AG09309 (cell line): ENCODE results near the gene NOP16.

ENCODE experiments used
- DNase-seq: peaks from one replicate; pipeline ENCODE4 v3.0.0-alpha.2; 2010; ENCODE audit warnings: low read depth
- H3K4me3 ChIP-seq: 2 replicates; pipeline ENCODE4 v1.5.1; 2011; ENCODE audit warnings: mild to moderate bottlenecking, low read depth, low read length, moderate library complexity; ENCODE audit not compliant: control insufficient read depth
- TF ChIP-seq, protein P1 (sequence below): IDR thresholded peaks from 2 replicates; pipeline ENCODE4 v1.5.1; 2011; ENCODE audit warnings: mild to moderate bottlenecking, low read depth, low read length, inconsistent platforms; ENCODE audit not compliant: insufficient read depth, control insufficient read depth; ENCODE audit errors: missing control alignments

The NOP16 gene

DNA sequence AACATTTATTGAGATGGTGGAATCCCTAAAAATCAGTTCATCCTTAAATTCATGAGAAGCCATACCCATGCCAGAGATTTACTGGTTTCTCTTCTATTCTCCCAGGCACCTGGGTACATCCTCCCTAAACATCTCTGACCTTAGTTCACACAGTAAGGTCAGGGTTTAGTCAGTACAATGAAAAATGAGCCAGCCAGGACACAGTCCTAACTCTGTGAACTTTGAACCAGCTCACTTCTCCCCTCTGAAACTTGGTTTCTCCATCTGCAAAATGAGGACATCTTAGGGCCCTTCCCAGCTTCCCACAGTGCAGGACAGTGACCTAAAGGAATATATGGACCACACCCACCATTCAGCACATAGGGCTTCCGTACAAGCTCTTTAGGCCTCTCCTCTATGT lies 1.9 kb downstream of the NOP16 start:
- TF ChIP-seq, protein P1, sequence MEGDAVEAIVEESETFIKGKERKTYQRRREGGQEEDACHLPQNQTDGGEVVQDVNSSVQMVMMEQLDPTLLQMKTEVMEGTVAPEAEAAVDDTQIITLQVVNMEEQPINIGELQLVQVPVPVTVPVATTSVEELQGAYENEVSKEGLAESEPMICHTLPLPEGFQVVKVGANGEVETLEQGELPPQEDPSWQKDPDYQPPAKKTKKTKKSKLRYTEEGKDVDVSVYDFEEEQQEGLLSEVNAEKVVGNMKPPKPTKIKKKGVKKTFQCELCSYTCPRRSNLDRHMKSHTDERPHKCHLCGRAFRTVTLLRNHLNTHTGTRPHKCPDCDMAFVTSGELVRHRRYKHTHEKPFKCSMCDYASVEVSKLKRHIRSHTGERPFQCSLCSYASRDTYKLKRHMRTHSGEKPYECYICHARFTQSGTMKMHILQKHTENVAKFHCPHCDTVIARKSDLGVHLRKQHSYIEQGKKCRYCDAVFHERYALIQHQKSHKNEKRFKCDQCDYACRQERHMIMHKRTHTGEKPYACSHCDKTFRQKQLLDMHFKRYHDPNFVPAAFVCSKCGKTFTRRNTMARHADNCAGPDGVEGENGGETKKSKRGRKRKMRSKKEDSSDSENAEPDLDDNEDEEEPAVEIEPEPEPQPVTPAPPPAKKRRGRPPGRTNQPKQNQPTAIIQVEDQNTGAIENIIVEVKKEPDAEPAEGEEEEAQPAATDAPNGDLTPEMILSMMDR: no peak
- DNase-seq: no peak
- no peak overlapping the region for H3K4me3 ChIP-seq

DNA sequence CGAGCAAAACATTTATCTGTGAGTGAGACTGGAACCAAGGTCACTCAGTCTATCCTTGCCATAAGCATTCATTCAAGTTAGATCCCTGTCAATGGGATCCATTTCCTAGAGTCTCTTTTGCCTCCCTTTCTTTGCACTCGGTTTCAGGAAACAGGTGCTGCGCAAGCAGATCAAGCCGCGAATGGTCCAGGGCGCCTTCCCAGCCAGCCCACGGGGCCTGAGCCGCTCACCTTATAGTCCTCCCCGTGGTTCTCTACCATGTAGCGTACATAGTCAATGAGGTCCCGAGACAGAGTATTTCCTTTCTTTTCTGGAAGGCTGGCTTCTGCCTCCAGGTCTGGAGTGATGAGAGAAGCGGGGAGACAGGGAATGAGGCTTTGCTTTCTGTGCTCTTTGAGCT lies 3.4 kb downstream of the NOP16 start:
- DNase-seq: no peak
- TF ChIP-seq, protein P1: no peak
- H3K4me3 ChIP-seq: no peak overlapping the region

DNA sequence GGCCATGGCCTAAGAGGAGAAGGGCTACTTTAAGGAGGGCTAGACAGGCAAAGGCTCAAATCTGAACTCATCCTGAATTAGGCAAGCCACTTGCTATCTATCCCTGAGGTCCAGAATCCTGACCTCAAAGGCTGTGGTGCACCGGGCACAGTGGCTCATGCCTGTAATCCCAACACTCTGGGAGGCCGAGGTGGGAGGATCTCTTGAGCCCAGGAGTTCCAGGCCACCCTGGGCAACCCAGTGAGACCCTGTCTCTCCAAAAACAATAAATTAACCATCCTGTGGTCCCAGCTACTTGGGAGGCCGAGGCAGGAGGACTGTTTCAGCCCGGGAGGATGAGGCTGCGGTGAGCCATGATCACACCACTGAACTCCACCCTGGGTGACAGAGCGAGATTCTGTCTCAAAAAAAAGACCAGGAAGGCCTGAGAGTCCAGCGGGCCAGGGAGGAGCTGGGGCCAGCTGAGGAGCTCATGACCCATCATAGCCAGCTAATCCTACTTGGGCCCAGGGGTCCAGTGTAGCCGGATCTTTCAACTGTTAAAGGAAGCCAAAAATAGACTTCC lies 4.0 kb downstream of the NOP16 start:
- DNase-seq: no peak
- TF ChIP-seq, protein P1: no peak
- H3K4me3 ChIP-seq: no peak overlapping the region

DNA sequence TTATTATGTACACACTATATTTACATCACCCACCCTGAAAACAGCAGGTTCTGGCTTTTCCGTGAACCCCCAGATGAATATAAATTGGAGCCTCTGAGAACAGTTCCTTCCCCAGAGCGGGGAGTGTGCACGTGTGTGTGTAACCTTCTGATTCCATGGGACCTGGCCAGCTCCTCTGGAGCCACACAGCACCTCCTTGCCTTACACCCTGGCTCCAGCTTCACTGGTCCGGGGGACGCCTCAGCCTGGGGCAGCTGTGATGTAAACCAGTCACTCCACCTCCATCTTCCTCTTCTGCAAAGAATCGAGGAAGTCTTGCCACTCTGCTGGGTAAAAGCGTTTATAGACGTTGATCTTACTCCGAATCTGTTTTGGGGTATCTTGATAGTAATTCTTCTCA lies 4.4 kb downstream of the NOP16 start:
- no peak for DNase-seq
- no peak overlapping the region for H3K4me3 ChIP-seq
- TF ChIP-seq, protein P1: no peak

DNA sequence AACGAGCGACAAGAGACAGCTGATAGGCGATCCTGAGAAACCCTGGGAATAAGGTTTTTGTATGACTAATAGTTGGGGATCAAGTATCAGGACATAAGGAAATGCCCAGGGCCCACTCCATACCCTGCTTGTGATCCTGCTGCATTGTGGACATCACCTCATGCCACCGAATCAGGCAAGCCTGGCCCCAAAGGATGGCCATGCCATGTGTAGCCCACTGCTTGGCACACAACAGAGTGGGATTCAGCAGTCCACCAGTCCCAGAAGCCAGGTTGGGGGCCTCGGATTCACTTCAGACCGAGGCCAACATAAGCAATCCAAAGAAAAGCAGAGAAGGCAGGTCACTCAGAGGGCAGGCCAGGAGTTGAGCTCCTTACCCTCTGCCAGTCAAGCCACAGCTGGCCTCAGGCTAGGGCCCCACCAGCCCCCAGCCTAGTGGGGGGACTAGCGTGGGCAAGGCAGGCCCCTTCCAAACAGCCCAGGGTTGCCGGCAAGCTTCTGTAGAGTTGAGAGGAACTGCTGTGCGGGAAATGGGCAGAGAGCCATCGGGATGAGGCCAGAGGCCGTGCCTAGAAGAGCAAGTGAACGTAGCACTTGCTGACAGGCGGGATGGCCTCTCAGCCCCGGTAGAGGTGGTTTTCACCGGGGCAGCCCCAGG lies 5.0 kb downstream of the NOP16 start:
- TF ChIP-seq, protein P1: no peak
- no peak overlapping the region for H3K4me3 ChIP-seq
- DNase-seq: no peak

DNA sequence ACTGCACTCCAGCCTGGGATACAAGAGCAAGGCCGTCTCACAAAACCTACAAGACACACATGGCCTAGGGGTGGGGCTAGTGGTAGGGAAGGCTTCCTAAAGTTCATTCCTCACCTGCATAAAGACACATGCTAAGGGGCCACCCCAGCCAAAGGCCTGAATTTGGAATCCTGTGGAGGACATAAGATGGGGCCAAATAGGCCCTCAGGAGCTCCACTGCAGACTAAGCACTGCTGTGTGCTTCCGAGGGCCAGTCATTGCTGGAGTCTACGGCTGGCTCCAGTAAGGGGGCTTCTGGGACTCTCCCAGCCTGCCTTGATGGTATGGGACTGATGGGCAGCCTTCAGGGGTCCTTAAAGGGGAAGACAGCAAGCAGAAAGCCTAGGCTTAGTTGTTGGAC lies 5.7 kb downstream of the NOP16 start:
- TF ChIP-seq, protein P1: no peak
- no peak overlapping the region for H3K4me3 ChIP-seq
- DNase-seq: no peak
